SK-N-SH (cell line): ENCODE results near the gene HDAC7. TPM values are rescaled to one million over a fixed set of nuclear protein-coding genes. Genes with fewer than 3 reads are reported as not detected.

Experiments used
- CTCF ChIA-PET: fragments of 300-600, 350-600 bp; formaldehyde crosslinking; extraction: SDS; loops from one replicate; lab custom pipeline; 2021; lab: Yijun Ruan, JAX
- POLR2A ChIA-PET: fragments of 350-600 bp; sonication (Branson Sonifier 250); formaldehyde crosslinking; extraction: SDS; loops from one replicate; lab custom pipeline; 2020; ENCODE audit warnings: antibody characterized with exemption, inconsistent platforms; lab: Yijun Ruan, JAX
- DNase-seq: peaks from one replicate; pipeline ENCODE4 v3.0.0; 2012
- H2AFZ ChIP-seq: fragments of 200-600 bp; sonication (generic); 2 replicates; pipeline ENCODE4 v1.8.1; 2016; ENCODE audit warnings: antibody characterized with exemption, mild to moderate bottlenecking, low read depth
- H3F3A ChIP-seq: fragments of 200-600 bp; sonication (generic); replicated peaks from 2 replicates; pipeline ENCODE3; 2016; ENCODE audit warnings: antibody characterized with exemption, mild to moderate bottlenecking; ENCODE audit not compliant: insufficient read depth
- H3K27ac ChIP-seq, 2 experiments: fragments of 200-500 bp in 1 of 2; fragments of 200-600 bp in 1 of 2; sonication (Bioruptor generic) in 1 of 2; sonication (generic), shearing (Covaris generic) in 1 of 2; 2 replicates each; pipeline versions ENCODE4 v1.5.1 to v1.6.1; 2014 to 2016; ENCODE audit warnings: low read depth in 2 of 2, inconsistent platforms in 1 of 2, low read length in 1 of 2, mild to moderate bottlenecking in 1 of 2, mixed read lengths in 1 of 2
- H3K27me3 ChIP-seq: fragments of 200-600 bp; sonication (generic), shearing (Covaris generic); 2 replicates; pipeline ENCODE4 v1.6.1; 2016; ENCODE audit warnings: mixed run types; ENCODE audit not compliant: insufficient read depth
- H3K36me3 ChIP-seq, 2 experiments: fragments of 200-500 bp in 1 of 2; fragments of 200-600 bp in 1 of 2; sonication (Bioruptor generic) in 1 of 2; sonication (generic) in 1 of 2; replicated peaks in 1 of 2; 2 replicates each; pipeline versions ENCODE3 to v1.5.1; 2014 to 2016; ENCODE audit warnings: low read length in 1 of 2, mild to moderate bottlenecking in 1 of 2; ENCODE audit not compliant: insufficient read depth in 2 of 2, control insufficient read depth in 1 of 2
- H3K4me1 ChIP-seq, 2 experiments: fragments of 200-500 bp in 1 of 2; fragments of 200-600 bp in 1 of 2; sonication (Bioruptor generic) in 1 of 2; sonication (generic), shearing (Covaris generic) in 1 of 2; 2 replicates each; pipeline versions ENCODE4 v1.5.1 to v1.6.1; 2014 to 2016; ENCODE audit warnings: low read depth in 1 of 2, low read length in 1 of 2, mixed run types in 1 of 2; ENCODE audit not compliant: insufficient read depth in 2 of 2, control insufficient read depth in 1 of 2
- H3K4me2 ChIP-seq: fragments of 200-600 bp; sonication (generic), shearing (Covaris generic); 2 replicates; pipeline ENCODE4 v1.6.1; 2017; ENCODE audit warnings: mixed run types
- H3K4me3 ChIP-seq, 2 experiments: fragments of 200-500 bp in 1 of 2; fragments of 200-600 bp in 1 of 2; sonication (Bioruptor generic) in 1 of 2; sonication (generic), shearing (Covaris generic) in 1 of 2; 2 replicates each; pipeline versions ENCODE4 v1.5.1 to v1.8.1; 2014 to 2016; ENCODE audit warnings: low read depth in 2 of 2, inconsistent platforms in 1 of 2, low read length in 1 of 2, mild to moderate bottlenecking in 1 of 2, mixed read lengths in 1 of 2, moderate library complexity in 1 of 2
- H3K79me2 ChIP-seq: fragments of 200-600 bp; sonication (generic); 2 replicates; pipeline ENCODE4 v1.8.1; 2017; ENCODE audit warnings: mild to moderate bottlenecking; ENCODE audit not compliant: insufficient read depth
- H3K9ac ChIP-seq: fragments of 200-600 bp; sonication (generic); 2 replicates; pipeline ENCODE4 v1.6.1; 2017; ENCODE audit warnings: mixed run types
- H3K9me2 ChIP-seq: fragments of 200-600 bp; sonication (generic); 2 replicates; pipeline ENCODE4 v1.6.1; 2017; ENCODE audit warnings: mixed run types
- H3K9me3 ChIP-seq: fragments of 200-600 bp; sonication (generic); 2 replicates; pipeline ENCODE4 v1.6.1; 2017; ENCODE audit warnings: mixed run types, mild to moderate bottlenecking, moderate library complexity
- H4K20me1 ChIP-seq: fragments of 200-600 bp; sonication (generic); 2 replicates; pipeline ENCODE4 v1.6.1; 2017; ENCODE audit warnings: mild to moderate bottlenecking, mixed run types; ENCODE audit not compliant: insufficient read depth
- CHD2 ChIP-seq: fragments of 150-350 bp; IDR thresholded peaks from 2 replicates; pipeline ENCODE4 v1.6.1; 2018; ENCODE audit warnings: low read length; ENCODE audit not compliant: partially characterized antibody
- ELF1 ChIP-seq: IDR thresholded peaks from 2 replicates; pipeline ENCODE4 v1.4.0; 2012
- FOXJ3 ChIP-seq: sonication (generic); formaldehyde crosslinking; IDR thresholded peaks from 2 replicates; pipeline ENCODE4 v1.5.1; 2020; ENCODE audit warnings: mild to moderate bottlenecking, missing genetic modification reagents
- MEF2A ChIP-seq: IDR thresholded peaks from 2 replicates; pipeline ENCODE4 v1.4.0; 2012; ENCODE audit warnings: low read depth, borderline replicate concordance
- MXI1 ChIP-seq: IDR thresholded peaks from 2 replicates; pipeline ENCODE4 v1.6.1; 2012; ENCODE audit warnings: mild to moderate bottlenecking, low read depth, low read length, improper control_type of control experiment
- NFIC ChIP-seq: IDR thresholded peaks from 2 replicates; pipeline ENCODE4 v1.4.0; 2012; ENCODE audit warnings: borderline replicate concordance
- PBX3 ChIP-seq: IDR thresholded peaks from 2 replicates; pipeline ENCODE4; 2012
- POLR2AphosphoS5 ChIP-seq: IDR thresholded peaks from 2 replicates; pipeline ENCODE4 v1.6.1; 2012; ENCODE audit warnings: low read depth, low read length
- RFX5 ChIP-seq: IDR thresholded peaks from 2 replicates; pipeline ENCODE4 v1.6.1; 2012; ENCODE audit warnings: mild to moderate bottlenecking, improper control_type of control experiment, low read length
- SIN3A ChIP-seq: IDR thresholded peaks from 2 replicates; pipeline ENCODE4 v1.6.1; 2012; ENCODE audit warnings: low read depth, mild to moderate bottlenecking, low read length, moderate library complexity, borderline replicate concordance
- SMC3 ChIP-seq: IDR thresholded peaks from 2 replicates; pipeline ENCODE4 v1.6.1; 2012; ENCODE audit warnings: low read depth, low read length, improper control_type of control experiment
- TAF1 ChIP-seq: IDR thresholded peaks from 2 replicates; pipeline ENCODE4 v1.6.1; 2012; ENCODE audit warnings: low read depth, mild to moderate bottlenecking, low read length, moderate library complexity, borderline replicate concordance
- USF2 ChIP-seq: fragments of 150-350 bp; IDR thresholded peaks from 2 replicates; pipeline ENCODE4 v1.6.1; 2017; ENCODE audit warnings: antibody characterized with exemption, low read length, low read depth, borderline replicate concordance
- YY1 ChIP-seq: IDR thresholded peaks from 2 replicates; pipeline ENCODE4 v1.4.0; 2012; ENCODE audit warnings: low read depth, mild to moderate bottlenecking
- WGBS: methylation state at CpG from one replicate; pipeline ENCODE4 v1.1.6; 2017; ENCODE audit warnings: low lambda C conversion rate; 5-methylcytosine and 5-hydroxymethylcytosine counted together
- polyA plus RNA-seq, 3 experiments: library from polyadenylated mRNA; depleted of rRNA; stranded (reverse); fragments of >200 nt; gene quantifications; 2 replicates each; pipeline ENCODE4 v1.2.3, GENCODE V29; 2012
- TF ChIP-seq, protein P1 (sequence below): IDR thresholded peaks from 2 replicates; pipeline ENCODE4 v1.4.0; 2012; ENCODE audit warnings: low read depth

The HDAC7 gene
- polyA plus RNA-seq, 1 of the 3 experiments (the other 2 are of a cell fraction): 51.0 TPM

DNA sequence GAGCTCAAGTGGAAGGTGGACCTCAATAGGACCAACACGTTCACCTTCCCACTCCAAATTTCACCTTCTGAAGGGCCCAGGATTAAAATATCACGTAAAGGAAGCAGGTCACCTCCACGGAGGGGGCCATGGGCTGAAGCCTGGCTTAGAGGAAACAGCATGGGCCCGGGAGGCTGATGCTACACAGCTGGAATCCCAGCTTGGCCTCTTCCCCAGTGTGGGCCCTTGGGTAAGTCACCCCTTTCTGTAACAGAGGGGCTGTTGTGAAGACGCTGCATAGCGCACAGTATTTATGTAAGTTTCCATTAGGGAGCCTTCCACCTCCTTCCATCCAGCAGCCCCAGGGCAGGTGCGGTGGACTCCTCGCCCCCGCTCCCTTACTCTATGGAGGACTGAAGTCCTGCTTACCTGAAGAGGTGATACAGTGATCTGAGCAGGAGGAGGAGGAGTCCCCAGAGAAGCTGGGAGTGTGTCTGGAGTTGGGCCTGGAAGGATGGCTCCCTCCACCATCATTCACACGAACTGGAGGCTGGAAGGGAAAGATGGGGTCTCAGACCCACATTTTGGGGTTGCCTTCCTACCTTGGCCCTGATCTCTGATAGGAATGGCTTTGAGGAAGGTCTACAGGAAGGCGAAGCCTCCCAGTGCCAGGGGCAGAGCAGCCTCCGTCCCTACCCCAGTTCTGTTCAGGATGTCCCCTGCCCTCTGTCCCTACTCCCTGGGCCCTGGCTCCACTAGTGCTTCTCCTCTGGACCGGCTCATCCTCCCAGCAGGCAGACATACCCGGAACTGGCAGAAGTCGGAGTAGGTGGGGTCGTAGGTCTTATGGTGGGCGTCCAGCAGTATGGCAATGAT lies 37.2 kb upstream of the HDAC7 start:
- Histone ChIP-seq H2AFZ (no peak overlapping the region), H3K9me2 (no peaks in the 10 kb centered on the region), H3K4me1 (no peaks in the 10 kb centered on the region; a peak in 1 of 4 replicates), H3K27me3 (no peaks in the 10 kb centered on the region), H3K27ac (no peak overlapping the region), H3F3A (no peaks in the 10 kb centered on the region)
- CTCF ChIA-PET: interaction anchor here (1.5 kb wide), 1 partner anchor 9 kb away, joined by 4 read pairs; no protein-coding TSS in a partner anchor
- TF ChIP-seq ELF1: no peak
- no peak for TF ChIP-seq FOXJ3 (CRISPR knock-in tag)
- TF ChIP-seq NFIC: no peak
- TF ChIP-seq SMC3: no peak
- TF ChIP-seq CHD2: no peak
- TF ChIP-seq, protein P1, sequence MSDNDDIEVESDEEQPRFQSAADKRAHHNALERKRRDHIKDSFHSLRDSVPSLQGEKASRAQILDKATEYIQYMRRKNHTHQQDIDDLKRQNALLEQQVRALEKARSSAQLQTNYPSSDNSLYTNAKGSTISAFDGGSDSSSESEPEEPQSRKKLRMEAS: no peak
- TF ChIP-seq USF2: no peak
- TF ChIP-seq RFX5: no peak
- TF ChIP-seq, all 33 proteins: peak for 0
- Histone ChIP-seq H3K4me3 (no peak overlapping the region), H3K4me2 (no peak overlapping the region), H3K36me3 (no peaks in the 10 kb centered on the region), H3K9ac (no peak overlapping the region), H4K20me1 (no peaks in the 10 kb centered on the region), H3K79me2 (no peaks in the 10 kb centered on the region), H3K9me3 (no peaks in the 10 kb centered on the region)
- no peak for DNase-seq
- 78% methylated on average over 14 of the region's 17 CpGs for WGBS
- POLR2A ChIA-PET: no interaction called here

GRCh38 chr12:47856094-47856493 lies 36.4 kb upstream of the HDAC7 start:
- ChIA-PET CTCF (interaction anchor here (1.2 to 11.0 kb wide), 3 partner anchors 10 to 94 kb away, joined by 3 to 90 read pairs (median 4); no protein-coding TSS in a partner anchor), POLR2A (no interaction called here)
- Histone ChIP-seq H3K4me1 (no peaks in the 10 kb centered on the region; a peak in 1 of 4 replicates), H3K4me2 (no peak overlapping the region), H3K27ac (no peak overlapping the region), H3K9me2 (no peaks in the 10 kb centered on the region), H3K9me3 (no peaks in the 10 kb centered on the region), H3K27me3 (no peaks in the 10 kb centered on the region), H2AFZ (no peak overlapping the region), H3K36me3 (no peaks in the 10 kb centered on the region), H3K79me2 (no peaks in the 10 kb centered on the region), H4K20me1 (no peaks in the 10 kb centered on the region), H3K4me3 (no peak overlapping the region), H3K9ac (no peak overlapping the region), H3F3A (no peaks in the 10 kb centered on the region)
- TF ChIP-seq PBX3: no peak
- TF ChIP-seq TAF1: no peak
- no peak for TF ChIP-seq MEF2A
- TF ChIP-seq MXI1: no peak
- no peak for TF ChIP-seq USF2
- TF ChIP-seq POLR2AphosphoS5: no peak
- no peak for TF ChIP-seq SIN3A
- no peak for TF ChIP-seq YY1
- DNase-seq: no peak
- 75% methylated on average over 1 of the region's 1 CpG for WGBS
